Natural killer cell (primary cell): ENCODE measurements around the gene MUC5AC. TPM values are rescaled to one million over a fixed set of nuclear protein-coding genes. Genes with fewer than 3 reads are reported as not detected.
A peak's percentile ranks its signal among the peaks of the same experiment; 100 is the strongest.

Experiments used
- ATAC-seq, 3 donors: fragments of 150-1000 bp in 2 of 3; fragments of 200-7000 bp in 1 of 3; cut with Tn5 transposase; 1 replicate in 1 of 3; 2 replicates in 2 of 3; pipeline ENCODE4 v1.10.0; 2021; ENCODE audit warnings: mild to moderate bottlenecking in 2 of 3, moderate library complexity in 2 of 3
- DNase-seq, 2 donors: peaks; one replicate each; pipeline versions ENCODE4 v3.0.0 to v3.0.0-alpha.2; 2013 to 2021; ENCODE audit warnings: mixed read lengths in 1 of 2
- H3K27ac ChIP-seq: one replicate; pipeline ENCODE4 v1.5.1; 2013; ENCODE audit warnings: mild to moderate bottlenecking, low read length
- H3K27me3 ChIP-seq: one replicate; pipeline ENCODE4 v1.6.1; 2013; ENCODE audit warnings: low read length; ENCODE audit not compliant: control insufficient read depth, insufficient read depth
- H3K36me3 ChIP-seq: one replicate; pipeline ENCODE4 v1.6.1; 2013; ENCODE audit warnings: low read length; ENCODE audit not compliant: control insufficient read depth, insufficient read depth
- H3K4me1 ChIP-seq: one replicate; pipeline ENCODE4 v1.6.1; 2013; ENCODE audit warnings: low read length; ENCODE audit not compliant: control insufficient read depth, insufficient read depth
- H3K4me3 ChIP-seq: one replicate; pipeline ENCODE4 v1.5.1; 2013; ENCODE audit warnings: low read length
- H3K9me3 ChIP-seq: one replicate; pipeline ENCODE4 v1.6.1; 2013; ENCODE audit warnings: low read length; ENCODE audit not compliant: control insufficient read depth, insufficient read depth
- H3K27ac Mint-ChIP-seq, 2 donors: one replicate each; pipeline ENCODE4 v1.8.0; 2022; ENCODE audit warnings: mild to moderate bottlenecking in 2 of 2, mixed read lengths in 2 of 2, moderate library complexity in 1 of 2
- H3K27me3 Mint-ChIP-seq, 2 donors: one replicate each; pipeline ENCODE4 v1.8.0; 2022; ENCODE audit warnings: low read depth in 2 of 2, mixed read lengths in 2 of 2
- H3K36me3 Mint-ChIP-seq: one replicate; pipeline ENCODE4 v1.8.0; 2022; ENCODE audit warnings: mixed read lengths
- H3K4me1 Mint-ChIP-seq, 2 donors: one replicate each; pipeline ENCODE4 v1.8.0; 2022; ENCODE audit warnings: mixed read lengths in 2 of 2
- H3K4me3 Mint-ChIP-seq: one replicate; pipeline ENCODE4 v1.8.0; 2022; ENCODE audit warnings: mild to moderate bottlenecking, moderate library complexity, mixed read lengths
- H3K9me3 Mint-ChIP-seq, 2 donors: one replicate each; pipeline ENCODE4 v1.8.0; 2022; ENCODE audit warnings: mixed read lengths in 2 of 2
- CTCF ChIP-seq: fragments of 200-600 bp; IDR thresholded peaks from one replicate; pipeline ENCODE4 v1.8.0; 2022; ENCODE audit warnings: antibody characterized with exemption
- WGBS: methylation state at CpG from one replicate; pipeline ENCODE4 v1.1.7; 2013; ENCODE audit warnings: missing lambda C conversion rate; ENCODE audit not compliant: insufficient coverage; 5-methylcytosine and 5-hydroxymethylcytosine counted together
- intact Hi-C: fragments of 100-400 bp; cut with micrococcal nuclease; formaldehyde crosslinking; loops from one replicate; pipeline ENCODE4 v1.14.2; 2022
- total RNA-seq, 4 donors: library from RNA; stranded (reverse); fragments of 120-200 nt in 1 of 4; gene quantifications; one replicate each; pipeline versions ENCODE4 v1.2.3 to v1.2.4, GENCODE V29; 2013 to 2022

MUC5AC gene
- total RNA-seq, 3 donors from 2014 or later (not counting 1 experiment from before 2014, with no cell fraction given), result not detected

GRCh38 chr11:1155274-1155693 is 2.5 kb upstream of the MUC5AC start:
- H3K9me3 ChIP-seq, result no peaks in the 10 kb centered on the region
- intact Hi-C loops, result no loop called here
- H3K4me1 ChIP-seq, result peaks cover 13% of the 10 kb centered on the region
- no peak overlapping the region for H3K4me3 ChIP-seq
- Mint-ChIP-seq H3K27ac (no peak overlapping the region), H3K27me3 (no peaks in the 10 kb centered on the region), H3K4me1 (no peaks in the 10 kb centered on the region), H3K4me3 (no peak overlapping the region), H3K9me3 (no peaks in the 10 kb centered on the region), H3K36me3 (no peaks in the 10 kb centered on the region)
- no peak for ATAC-seq
- no peaks in the 10 kb centered on the region for H3K36me3 ChIP-seq
- no peak for DNase-seq
- H3K27ac ChIP-seq, result no peak overlapping the region
- no peak for TF ChIP-seq CTCF
- H3K27me3 ChIP-seq, result no peaks in the 10 kb centered on the region

GRCh38 chr11:1156506-1157340 is 1.0 kb upstream of the MUC5AC start:
- Mint-ChIP-seq H3K4me1 (no peaks in the 10 kb centered on the region), H3K9me3 (no peaks in the 10 kb centered on the region), H3K27me3 (no peaks in the 10 kb centered on the region), H3K36me3 (no peaks in the 10 kb centered on the region), H3K27ac (no peak overlapping the region), H3K4me3 (no peak overlapping the region)
- DNase-seq, result peak in 1 of 2 donors; percentile 11
- H3K27me3 ChIP-seq, result no peaks in the 10 kb centered on the region
- peaks cover 13% of the 10 kb centered on the region for H3K4me1 ChIP-seq
- WGBS, result 93% methylated on average over 5 of the region's 7 CpGs
- no peak for TF ChIP-seq CTCF
- intact Hi-C loops, result no loop called here
- no peaks in the 10 kb centered on the region for H3K36me3 ChIP-seq
- no peak overlapping the region for H3K4me3 ChIP-seq
- ATAC-seq, result no peak
- H3K9me3 ChIP-seq, result no peaks in the 10 kb centered on the region
- no peak overlapping the region for H3K27ac ChIP-seq

- DNase-seq (no peak), ATAC-seq (no peak)
- no peak overlapping the region for H3K4me3 ChIP-seq
- H3K4me1 Mint-ChIP-seq, result no peaks in the 10 kb centered on the region
- intact Hi-C loops, result no loop called here
- no peak overlapping the region for H3K27ac ChIP-seq
- H3K9me3 Mint-ChIP-seq, result no peaks in the 10 kb centered on the region
- H3K27ac Mint-ChIP-seq, result no peak overlapping the region
- TF ChIP-seq CTCF, result no peak
- no peaks in the 10 kb centered on the region for H3K36me3 Mint-ChIP-seq
- no peaks in the 10 kb centered on the region for H3K27me3 Mint-ChIP-seq
- H3K4me1 ChIP-seq, result peaks cover 7% of the 10 kb centered on the region
- H3K9me3 ChIP-seq, result no peaks in the 10 kb centered on the region
- no peaks in the 10 kb centered on the region for H3K27me3 ChIP-seq
- H3K4me3 Mint-ChIP-seq, result no peak overlapping the region
- 90% methylated on average over 4 of the region's 4 CpGs for WGBS
- no peaks in the 10 kb centered on the region for H3K36me3 ChIP-seq
Observed at GRCh38 chr11:1157341-1157644, 460 bp upstream of the MUC5AC start.
